Calu3 (cell line): ENCODE data around the gene PDE4DIP. TPM values are rescaled to one million over a fixed set of nuclear protein-coding genes. Genes with fewer than 3 reads are reported as not detected.
"Not testable (repeated sequence)": the region's sequence is repeated elsewhere in the genome, so short reads cannot be mapped to it uniquely, and the experiment has no call there.

Experiments used
- BruUV-seq: library from RNA; stranded (reverse); fragments of 400-500 nt; replicated peaks from 2 replicates; lab custom pipeline; 2021; lab: Mats Ljungman, UMichigan
- CTCF ChIA-PET: fragments of 300-600 bp; sonication (Branson Sonifier 250); formaldehyde crosslinking; loops from one replicate; lab custom pipeline; 2022; ENCODE audit warnings: antibody characterized with exemption; lab: Charles Lee
- DNase-seq: peaks from one replicate; pipeline ENCODE4 v3.0.0; 2022
- H3K27ac Mint-ChIP-seq: one replicate; pipeline ENCODE4 v1.8.0; 2022; ENCODE audit warnings: mixed read lengths; ENCODE audit not compliant: unreplicated experiment
- H3K27me3 Mint-ChIP-seq: one replicate; pipeline ENCODE4 v1.8.0; 2022; ENCODE audit warnings: mixed read lengths; ENCODE audit not compliant: unreplicated experiment
- H3K36me3 Mint-ChIP-seq: one replicate; pipeline ENCODE4 v1.8.0; 2022; ENCODE audit warnings: mild to moderate bottlenecking, moderate library complexity, mixed read lengths; ENCODE audit not compliant: insufficient read depth, unreplicated experiment
- H3K4me1 Mint-ChIP-seq: one replicate; pipeline ENCODE4 v1.8.0; 2022; ENCODE audit warnings: mild to moderate bottlenecking, low read depth, mixed read lengths; ENCODE audit not compliant: unreplicated experiment
- H3K4me3 Mint-ChIP-seq: one replicate; pipeline ENCODE4 v1.8.0; 2022; ENCODE audit warnings: mild to moderate bottlenecking, low read depth, moderate library complexity, mixed read lengths; ENCODE audit not compliant: unreplicated experiment
- H3K9me3 Mint-ChIP-seq: one replicate; pipeline ENCODE4 v1.8.0; 2022; ENCODE audit warnings: low read depth, mixed read lengths; ENCODE audit not compliant: unreplicated experiment
- intact Hi-C: fragments of 100-400 bp; cut with micrococcal nuclease; formaldehyde crosslinking; loops from one replicate; pipeline ENCODE4 v1.10.0; 2022; ENCODE audit not compliant: unreplicated experiment
- total RNA-seq: library from RNA; stranded (reverse); gene quantifications from 2 replicates; pipeline ENCODE4 v1.2.3, GENCODE V29; 2022

PDE4DIP gene
- total RNA-seq, 1 experiment from 2014 or later, result 19.9 TPM

GRCh38 chr1:148862590-148862989, 18.4 kb downstream of the PDE4DIP start:
- BruUV-seq, H3K27ac Mint-ChIP-seq, CTCF ChIA-PET, H3K4me3 Mint-ChIP-seq, H3K27me3 Mint-ChIP-seq, H3K4me1 Mint-ChIP-seq, intact Hi-C loops, DNase-seq, H3K9me3 Mint-ChIP-seq, H3K36me3 Mint-ChIP-seq: not testable (repeated sequence)

GRCh38 chr1:148868924-148869633, 24.9 kb downstream of the PDE4DIP start:
- H3K27ac Mint-ChIP-seq, H3K27me3 Mint-ChIP-seq, DNase-seq, BruUV-seq, CTCF ChIA-PET, H3K36me3 Mint-ChIP-seq, H3K4me3 Mint-ChIP-seq, H3K4me1 Mint-ChIP-seq, intact Hi-C loops, H3K9me3 Mint-ChIP-seq: not testable (repeated sequence)

- CTCF ChIA-PET, H3K36me3 Mint-ChIP-seq: not testable (repeated sequence)
These were observed 25.4 kb downstream of the PDE4DIP start for GRCh38 chr1:148869634-148869961.

GRCh38 chr1:148874408-148875388, 30.5 kb downstream of the PDE4DIP start:
- BruUV-seq, CTCF ChIA-PET, intact Hi-C loops, H3K36me3 Mint-ChIP-seq, H3K27me3 Mint-ChIP-seq, H3K4me1 Mint-ChIP-seq, DNase-seq, H3K9me3 Mint-ChIP-seq, H3K27ac Mint-ChIP-seq, H3K4me3 Mint-ChIP-seq: not testable (repeated sequence)

More at GRCh38 chr1:148869634-148869961, 25.4 kb downstream of the PDE4DIP start:
- H3K9me3 Mint-ChIP-seq, intact Hi-C loops, DNase-seq, H3K4me3 Mint-ChIP-seq, H3K27ac Mint-ChIP-seq, BruUV-seq, H3K27me3 Mint-ChIP-seq, H3K4me1 Mint-ChIP-seq: not testable (repeated sequence)

- intact Hi-C loops, BruUV-seq, DNase-seq, CTCF ChIA-PET, H3K27ac Mint-ChIP-seq, H3K4me1 Mint-ChIP-seq, H3K9me3 Mint-ChIP-seq, H3K27me3 Mint-ChIP-seq, H3K4me3 Mint-ChIP-seq, H3K36me3 Mint-ChIP-seq: not testable (repeated sequence)
These were observed 35.7 kb downstream of the PDE4DIP start for GRCh38 chr1:148879812-148880416.

GRCh38 chr1:148881261-148881660, 37.0 kb downstream of the PDE4DIP start:
- H3K36me3 Mint-ChIP-seq, H3K4me1 Mint-ChIP-seq, H3K9me3 Mint-ChIP-seq, BruUV-seq, CTCF ChIA-PET, H3K27me3 Mint-ChIP-seq, intact Hi-C loops, H3K27ac Mint-ChIP-seq, H3K4me3 Mint-ChIP-seq, DNase-seq: not testable (repeated sequence)

GRCh38 chr1:148885219-148885618, 41.0 kb downstream of the PDE4DIP start:
- H3K36me3 Mint-ChIP-seq, intact Hi-C loops, H3K27me3 Mint-ChIP-seq, H3K4me1 Mint-ChIP-seq, H3K4me3 Mint-ChIP-seq, BruUV-seq, H3K27ac Mint-ChIP-seq, DNase-seq, CTCF ChIA-PET, H3K9me3 Mint-ChIP-seq: not testable (repeated sequence)

GRCh38 chr1:148886293-148886692, 42.1 kb downstream of the PDE4DIP start:
- intact Hi-C loops, H3K27ac Mint-ChIP-seq, CTCF ChIA-PET, H3K36me3 Mint-ChIP-seq, H3K27me3 Mint-ChIP-seq, H3K4me3 Mint-ChIP-seq, DNase-seq, H3K9me3 Mint-ChIP-seq, H3K4me1 Mint-ChIP-seq, BruUV-seq: not testable (repeated sequence)

- not testable (repeated sequence) for H3K36me3 Mint-ChIP-seq, H3K27ac Mint-ChIP-seq, H3K9me3 Mint-ChIP-seq
These were observed 44.4 kb downstream of the PDE4DIP start for GRCh38 chr1:148888597-148888996.

More at GRCh38 chr1:148888597-148888996, 44.4 kb downstream of the PDE4DIP start:
- CTCF ChIA-PET, intact Hi-C loops, DNase-seq, H3K4me3 Mint-ChIP-seq, H3K4me1 Mint-ChIP-seq, H3K27me3 Mint-ChIP-seq, BruUV-seq: not testable (repeated sequence)
